Measurements from ENCODE around the gene CLNK. TPM values are rescaled to one million over a fixed set of nuclear protein-coding genes. Genes with fewer than 3 reads are reported as not detected.

Gene CLNK
- total RNA-seq, 2 experiments from 2014 or later = 2.0 TPM; not detected in 1

DNA sequence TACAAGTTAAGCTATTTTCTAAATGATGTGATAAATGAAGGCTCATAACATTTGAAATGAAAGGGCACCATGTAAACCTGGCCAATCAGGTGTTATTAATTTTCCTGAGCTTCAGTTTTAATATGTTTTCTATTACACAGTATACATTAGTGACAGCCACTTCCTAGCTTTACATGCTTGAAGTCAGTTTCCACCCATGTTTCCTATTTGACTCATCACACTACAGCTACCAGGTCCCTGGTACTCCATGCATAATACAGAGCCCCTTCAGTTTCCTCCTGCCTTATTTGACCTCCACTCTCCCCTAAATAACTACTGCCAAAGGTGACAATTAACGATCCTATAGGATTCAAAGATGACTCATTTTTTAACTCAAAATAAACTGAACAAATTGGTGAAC, 245.6 kb downstream of the CLNK start:
- no peaks in the 10 kb centered on the region for H4K20me1 ChIP-seq (ENCODE audit: insufficient read depth, low read length)
- H3K4me1 ChIP-seq (ENCODE audit: insufficient read depth, low read length, poor library complexity, severe bottlenecking) = no peaks in the 10 kb centered on the region
- H3K4me2 ChIP-seq (ENCODE audit: low read length) = no peak overlapping the region
- H3K9me2 ChIP-seq (ENCODE audit: insufficient read depth, low read length) = no peaks in the 10 kb centered on the region
- DNase-seq (ENCODE audit: low spot score) = no peak
- TF ChIP-seq, protein P1, sequence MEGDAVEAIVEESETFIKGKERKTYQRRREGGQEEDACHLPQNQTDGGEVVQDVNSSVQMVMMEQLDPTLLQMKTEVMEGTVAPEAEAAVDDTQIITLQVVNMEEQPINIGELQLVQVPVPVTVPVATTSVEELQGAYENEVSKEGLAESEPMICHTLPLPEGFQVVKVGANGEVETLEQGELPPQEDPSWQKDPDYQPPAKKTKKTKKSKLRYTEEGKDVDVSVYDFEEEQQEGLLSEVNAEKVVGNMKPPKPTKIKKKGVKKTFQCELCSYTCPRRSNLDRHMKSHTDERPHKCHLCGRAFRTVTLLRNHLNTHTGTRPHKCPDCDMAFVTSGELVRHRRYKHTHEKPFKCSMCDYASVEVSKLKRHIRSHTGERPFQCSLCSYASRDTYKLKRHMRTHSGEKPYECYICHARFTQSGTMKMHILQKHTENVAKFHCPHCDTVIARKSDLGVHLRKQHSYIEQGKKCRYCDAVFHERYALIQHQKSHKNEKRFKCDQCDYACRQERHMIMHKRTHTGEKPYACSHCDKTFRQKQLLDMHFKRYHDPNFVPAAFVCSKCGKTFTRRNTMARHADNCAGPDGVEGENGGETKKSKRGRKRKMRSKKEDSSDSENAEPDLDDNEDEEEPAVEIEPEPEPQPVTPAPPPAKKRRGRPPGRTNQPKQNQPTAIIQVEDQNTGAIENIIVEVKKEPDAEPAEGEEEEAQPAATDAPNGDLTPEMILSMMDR (conservative IDR thresholded peaks at IDR 0.05; ENCODE audit: low read length) = no peak
- no peak for TF ChIP-seq EZH2phosphoT487 (IDR thresholded peaks at IDR 0.05; ENCODE audit: borderline replicate concordance, low read depth, low read length)
- no TSS peak for BruUV-seq (replicated peaks)
- POLR2A ChIA-PET = no interaction called here
- H3K4me3 ChIP-seq (ENCODE audit: low read depth, low read length, poor library complexity, severe bottlenecking) = no peak overlapping the region
- H3K9me3 ChIP-seq (ENCODE audit: low read length) = no peaks in the 10 kb centered on the region
- intact Hi-C loops (cut with micrococcal nuclease; ENCODE audit: unreplicated experiment) = no loop called here
- no peak overlapping the region for H2AFZ ChIP-seq (ENCODE audit: low read length)
- no peak overlapping the region for H3K27ac ChIP-seq (ENCODE audit: low read depth, low read length, poor library complexity, severe bottlenecking)
- no peaks in the 10 kb centered on the region for H3K79me2 ChIP-seq (ENCODE audit: insufficient read depth, low read depth, low read length)
- CTCF ChIA-PET (ENCODE audit: unreplicated experiment) = no interaction called here
- peaks cover 3% of the 10 kb centered on the region for H3K36me3 ChIP-seq (ENCODE audit: insufficient read depth, low read length)

DNA sequence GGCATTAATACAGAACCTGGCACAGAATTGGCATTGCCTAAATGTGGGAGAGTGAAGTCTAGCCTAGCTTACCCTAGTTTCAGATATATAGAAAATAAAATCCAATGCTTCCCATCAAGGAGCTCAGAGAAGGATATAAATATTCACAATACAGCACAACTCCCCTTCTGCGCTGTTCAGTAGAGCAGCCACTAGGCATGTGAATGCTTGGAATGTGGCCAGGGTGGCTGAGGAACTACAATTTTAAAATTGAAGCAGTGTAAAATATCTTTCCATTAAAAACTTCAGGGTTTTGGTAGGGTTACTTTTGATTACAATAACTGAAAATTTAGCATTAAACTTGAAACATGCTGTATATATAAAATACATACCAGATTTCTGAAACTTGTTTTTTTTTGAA, 246.8 kb downstream of the CLNK start:
- Histone ChIP-seq H3K9me2 (ENCODE audit: insufficient read depth, low read length) (no peaks in the 10 kb centered on the region), H2AFZ (ENCODE audit: low read length) (no peak overlapping the region), H3K4me2 (ENCODE audit: low read length) (no peak overlapping the region), H3K9me3 (ENCODE audit: low read length) (no peaks in the 10 kb centered on the region), H3K79me2 (ENCODE audit: insufficient read depth, low read depth, low read length) (no peaks in the 10 kb centered on the region), H3K27ac (ENCODE audit: low read depth, low read length, poor library complexity, severe bottlenecking) (no peak overlapping the region), H3K4me3 (ENCODE audit: low read depth, low read length, poor library complexity, severe bottlenecking) (no peak overlapping the region), H3K36me3 (ENCODE audit: insufficient read depth, low read length) (no peaks in the 10 kb centered on the region), H3K4me1 (ENCODE audit: insufficient read depth, low read length, poor library complexity, severe bottlenecking) (no peaks in the 10 kb centered on the region), H4K20me1 (ENCODE audit: insufficient read depth, low read length) (no peaks in the 10 kb centered on the region)
- TF ChIP-seq, protein P1 (conservative IDR thresholded peaks at IDR 0.05; ENCODE audit: low read length) = no peak
- no peak for TF ChIP-seq EZH2phosphoT487 (IDR thresholded peaks at IDR 0.05; ENCODE audit: borderline replicate concordance, low read depth, low read length)
- ChIA-PET CTCF (ENCODE audit: unreplicated experiment) (no interaction called here), POLR2A (no interaction called here)
- intact Hi-C loops (cut with micrococcal nuclease; ENCODE audit: unreplicated experiment) = no loop called here
- no TSS peak for BruUV-seq (replicated peaks)
- DNase-seq (ENCODE audit: low spot score) = no peak

Other genes starting within 250 kb of the CLNK start
- 18.2 and 30.2 TPM in 2 replicates for gene ZNF518B, start 227.3 kb downstream of the CLNK start, total RNA-seq (2014; rRNA removed; shearing (Covaris generic))
- gene ZNF518B, start 227.3 kb downstream of the CLNK start, total RNA-seq (2022) = 19.1 and 24.2 TPM in 2 replicates

All from OCI-LY7 (cell line).